Right lobe of liver (tissue), 4 donors: ENCODE measurements around the gene FAM89A.
"Not testable (repeated sequence)": the region's sequence is repeated elsewhere in the genome, so short reads cannot be mapped to it uniquely, and the experiment has no call there.

ENCODE experiments used
- CTCF ChIP-seq, 4 donors: fragments of 200-600 bp in 3 of 4; fragments of 450-650 bp in 1 of 4; IDR thresholded peaks; one replicate each; pipeline versions ENCODE4 v1.5.1 to v1.8.0; 2016 to 2022; ENCODE audit warnings: antibody characterized with exemption in 4 of 4, mild to moderate bottlenecking in 2 of 4
- POLR2A ChIP-seq: fragments of 450-650 bp; IDR thresholded peaks from one replicate; pipeline ENCODE4 v1.6.1; 2017; ENCODE audit warnings: antibody characterized with exemption, mild to moderate bottlenecking
- donor health status: DM: no; HTN: no; CAD: no.
- donor health status: DM: no; HTN: no; CAD: no.
- donor health status: DM: no; HTN: yes; CAD: no.

GRCh38 chr1:231007535-231007934 lies 32.5 kb downstream of the FAM89A start:
- TF ChIP-seq POLR2A; CTCF (IDR thresholded peaks at IDR 0.05): not testable (repeated sequence)
